Heart right ventricle (tissue), 16 donors: ENCODE data around the gene PRKN. TPM values are rescaled to one million over a fixed set of nuclear protein-coding genes. Genes with fewer than 3 reads are reported as not detected.

Experiments
- ATAC-seq, 8 donors: fragments of 200-7000 bp; cut with Tn5 transposase; one replicate each; pipeline ENCODE4 v1.9.1; 2020; ENCODE audit warnings: mild to moderate bottlenecking in 8 of 8, moderate library complexity in 8 of 8, moderate number of reproducible peaks in 1 of 8
- DNase-seq, 2 donors: peaks; one replicate each; pipeline ENCODE4 v3.0.0-alpha.2; 2020
- H3K27ac ChIP-seq, 10 donors: fragments of 200-600 bp; sonication (generic) in 2 of 10; one replicate each; pipeline versions ENCODE4 v1.5.0 to v1.8.0; 2020 to 2022; ENCODE audit warnings: mild to moderate bottlenecking in 3 of 10
- H3K27me3 ChIP-seq, 7 donors: fragments of 200-600 bp; one replicate each; pipeline ENCODE4 v1.8.0; 2021 to 2022; ENCODE audit warnings: mild to moderate bottlenecking in 2 of 7
- H3K36me3 ChIP-seq, 9 donors: fragments of 200-600 bp; sonication (generic) in 1 of 9; one replicate each; pipeline versions ENCODE4 v1.5.0 to v1.8.0; 2020 to 2022; ENCODE audit warnings: mild to moderate bottlenecking in 2 of 9
- H3K4me1 ChIP-seq, 9 donors: fragments of 200-600 bp; sonication (generic) in 1 of 9; one replicate each; pipeline versions ENCODE4 v1.5.0 to v1.8.0; 2020 to 2022; ENCODE audit warnings: mild to moderate bottlenecking in 4 of 9
- H3K4me3 ChIP-seq, 10 donors: fragments of 200-600 bp; sonication (generic) in 2 of 10; one replicate each; pipeline versions ENCODE4 v1.5.0 to v1.8.0; 2020 to 2022; ENCODE audit warnings: mild to moderate bottlenecking in 7 of 10, moderate library complexity in 2 of 10
- H3K9me3 ChIP-seq, 11 donors: fragments of 200-600 bp in 10 of 11; sonication (generic) in 2 of 11; one replicate each; pipeline versions ENCODE4 v1.5.0 to v1.8.0; 2013 to 2022; ENCODE audit warnings: mild to moderate bottlenecking in 2 of 11, control low read depth in 1 of 11, moderate library complexity in 1 of 11
- CTCF ChIP-seq, 9 donors: fragments of 200-600 bp; sonication (generic) in 2 of 9; IDR thresholded peaks; one replicate each; pipeline versions ENCODE4 v1.5.0 to v1.8.0; 2021 to 2022; ENCODE audit warnings: antibody characterized with exemption in 9 of 9, mild to moderate bottlenecking in 5 of 9, moderate library complexity in 1 of 9
- WGBS, 2 donors: extraction: QIAGEN DNeasy Blood & Tissue Kit; methylation state at CpG; one replicate each; pipeline ENCODE4 v1.1.7; 2013; ENCODE audit warnings: inconsistent platforms in 1 of 2; 5-methylcytosine and 5-hydroxymethylcytosine counted together
- intact Hi-C, 10 donors: fragments of 100-400 bp; cut with DNase I; formaldehyde crosslinking; loops; one replicate each; pipeline versions ENCODE4 v1.11.1 to v1.14.2; 2022
- polyA plus RNA-seq, 2 donors: library from polyadenylated mRNA; stranded (reverse); fragments of 200-250 nt; gene quantifications; one replicate each; pipeline ENCODE4 v1.2.3, GENCODE V29; 2013
- total RNA-seq, 10 donors: library from RNA; stranded (reverse); fragmentation: NEBNext Ultra II Directional in 3 of 10; extraction: Animal tissue kit (Norgen Biotek cat#: 25700) in 3 of 10; gene quantifications; one replicate each; pipeline versions ENCODE4 v1.2.1 to v1.2.4, GENCODE V29; 2021 to 2023
- donor health status: Arrhythmogenic right ventricular cardiomyopathy.
- donor health status: ischemic (EF 13 %, LVEDD 7.1; RV severe dilation, severe dysfunction).
- donor health status: healthy with polysubstance abuse.
- donor health status: DM: no; HTN: yes; CAD: no.
- donor health status: DM: no; HTN: no; CAD: no.
- donor health status: ischemic (EF 25% LVEDD 6.9; RV normal size, moderate dysfunction).
- donor health status: ischemic (EF 25% LVEDD 5.7; RV mildly dilated, moderate dysfunction).
- donor health status: healthy.
- donor health status: DM: yes; HTN: yes; CAD: no.
- donor health status: Ischemic cardiomyopathy.
- donor health status: ischemic (EF 35%, LVEDD 5.7; RV mildly dilated, moderate dysfunction).
- donor health status: nonischemic (EF 11% LVEDD 7.7; RV severe dilation, severe dysfunction).
- donor health status: DM: yes; HTN: yes; CAD: no.
- donor health status: PGD.
- donor health status: ischemic (EF 29% LVEDD 5.4; RV normal size, mild dysfunction).
- donor health status: nonischemic (EF 23%, LVEDD 6.1; RV moderate dilation, normal function).

PRKN gene
- total and polyA plus RNA-seq, 12 donors: 2.3 to 27.7 (median 26.3) TPM

DNA sequence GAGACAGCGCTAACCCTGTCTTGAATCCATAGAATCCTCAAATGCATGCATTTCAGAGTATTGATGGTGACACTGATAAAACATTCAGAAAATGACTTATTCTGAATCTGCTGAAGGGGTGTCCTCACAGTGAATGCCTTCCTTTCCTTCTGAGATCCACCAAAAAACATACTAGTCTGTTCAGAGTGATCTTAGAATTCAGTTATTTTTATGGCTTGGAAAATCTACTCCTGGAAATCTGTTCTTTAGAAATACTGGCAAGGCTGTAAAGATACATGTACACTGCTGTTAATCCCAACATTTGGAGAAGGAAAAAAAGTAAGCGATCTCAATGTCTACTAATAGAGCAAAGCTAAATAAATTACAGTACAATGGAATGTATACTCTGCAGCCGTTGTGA is 781.1 kb downstream of the PRKN start:
- Histone ChIP-seq H3K27ac (no peak overlapping the region), H3K9me3 (no peaks in the 10 kb centered on the region), H3K4me3 (no peak overlapping the region), H3K36me3 (no peaks in the 10 kb centered on the region), H3K4me1 (peaks cover 0 to 12% (median 6%) of the 10 kb centered on the region in 9 donors), H3K27me3 (no peaks in the 10 kb centered on the region)
- intact Hi-C loops: no loop called here
- ATAC-seq (no peak), DNase-seq (no peak)
- 82 to 88% methylated on average over 3 of the region's 3 CpGs for WGBS, 2 donors
- TF ChIP-seq CTCF (IDR thresholded peaks at IDR 0.05): no peak

- intact Hi-C loops: no loop called here
- Histone ChIP-seq H3K9me3 (no peaks in the 10 kb centered on the region), H3K27ac (no peak overlapping the region), H3K4me1 (no peaks in the 10 kb centered on the region), H3K27me3 (no peaks in the 10 kb centered on the region), H3K4me3 (no peak overlapping the region), H3K36me3 (no peaks in the 10 kb centered on the region)
- no peak for TF ChIP-seq CTCF (IDR thresholded peaks at IDR 0.05)
- DNase-seq (no peak), ATAC-seq (no peak)
Observed at GRCh38 chr6:161943561-161943960, 784.0 kb downstream of the PRKN start.

DNA sequence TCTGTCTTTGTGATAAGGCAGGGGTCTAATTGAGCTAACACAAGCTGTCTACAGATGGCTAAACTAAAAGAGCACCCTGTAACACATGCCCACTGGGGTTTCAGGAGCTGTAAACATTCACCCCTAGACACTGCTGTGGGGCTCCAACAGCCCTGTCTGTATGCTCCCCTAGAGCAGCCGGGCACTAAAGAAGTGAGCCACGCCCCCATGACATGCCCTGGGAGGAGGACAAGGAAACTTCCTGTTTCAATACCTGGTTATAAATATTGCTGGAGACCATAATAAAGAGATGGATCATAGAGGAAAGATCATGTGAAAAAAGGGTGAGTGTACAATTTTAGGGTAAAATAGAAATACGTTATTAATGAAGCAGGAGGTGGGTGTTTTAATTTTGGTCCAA is 786.0 kb downstream of the PRKN start:
- Histone ChIP-seq H3K27me3 (no peaks in the 10 kb centered on the region), H3K4me1 (no peaks in the 10 kb centered on the region), H3K36me3 (no peaks in the 10 kb centered on the region), H3K4me3 (no peak overlapping the region), H3K27ac (no peak overlapping the region), H3K9me3 (peaks cover 0 to 3% (median 0%) of the 10 kb centered on the region in 11 donors)
- 96 to 99% methylated on average over 3 of the region's 3 CpGs for WGBS, 2 donors
- no peak for TF ChIP-seq CTCF (IDR thresholded peaks at IDR 0.05)
- intact Hi-C loops: no loop called here
- DNase-seq (no peak), ATAC-seq (no peak)

DNA sequence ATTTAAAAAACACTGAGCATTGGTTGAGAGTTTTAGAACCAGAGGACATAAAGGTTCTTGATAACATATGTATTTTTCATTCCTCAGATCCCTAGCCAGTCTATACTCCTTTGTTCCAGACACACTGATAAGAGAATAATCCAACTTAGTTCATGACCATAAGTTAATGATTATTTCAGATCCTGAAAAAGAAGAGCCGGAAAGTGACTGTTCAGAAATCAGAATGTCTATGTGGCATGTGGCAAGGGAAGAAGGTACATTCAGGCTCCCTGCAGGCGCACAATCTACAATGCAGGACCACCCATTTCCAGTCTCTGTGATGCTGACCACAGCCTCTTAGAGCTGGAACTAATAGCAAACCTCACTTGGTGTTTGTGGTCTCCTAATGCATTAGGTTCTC is 787.0 kb downstream of the PRKN start:
- 97 to 98% methylated on average over 2 of the region's 2 CpGs for WGBS, 2 donors
- intact Hi-C loops: no loop called here
- Histone ChIP-seq H3K4me3 (no peak overlapping the region), H3K27ac (no peak overlapping the region), H3K9me3 (peaks cover 0 to 12% (median 0%) of the 10 kb centered on the region in 11 donors), H3K4me1 (no peaks in the 10 kb centered on the region), H3K36me3 (no peaks in the 10 kb centered on the region), H3K27me3 (no peaks in the 10 kb centered on the region)
- no peak for TF ChIP-seq CTCF (IDR thresholded peaks at IDR 0.05)
- no peak for ATAC-seq
- DNase-seq: no peak
